ENCODE results near the gene RFNG. TPM values are rescaled to one million over a fixed set of nuclear protein-coding genes. Genes with fewer than 3 reads are reported as not detected.

RFNG gene
- total and polyA plus RNA-seq, 2 of the 13 experiments (the other 11 are each of a cell fraction or from before 2014, with no cell fraction given) = 61.4 to 64.0 TPM

DNA sequence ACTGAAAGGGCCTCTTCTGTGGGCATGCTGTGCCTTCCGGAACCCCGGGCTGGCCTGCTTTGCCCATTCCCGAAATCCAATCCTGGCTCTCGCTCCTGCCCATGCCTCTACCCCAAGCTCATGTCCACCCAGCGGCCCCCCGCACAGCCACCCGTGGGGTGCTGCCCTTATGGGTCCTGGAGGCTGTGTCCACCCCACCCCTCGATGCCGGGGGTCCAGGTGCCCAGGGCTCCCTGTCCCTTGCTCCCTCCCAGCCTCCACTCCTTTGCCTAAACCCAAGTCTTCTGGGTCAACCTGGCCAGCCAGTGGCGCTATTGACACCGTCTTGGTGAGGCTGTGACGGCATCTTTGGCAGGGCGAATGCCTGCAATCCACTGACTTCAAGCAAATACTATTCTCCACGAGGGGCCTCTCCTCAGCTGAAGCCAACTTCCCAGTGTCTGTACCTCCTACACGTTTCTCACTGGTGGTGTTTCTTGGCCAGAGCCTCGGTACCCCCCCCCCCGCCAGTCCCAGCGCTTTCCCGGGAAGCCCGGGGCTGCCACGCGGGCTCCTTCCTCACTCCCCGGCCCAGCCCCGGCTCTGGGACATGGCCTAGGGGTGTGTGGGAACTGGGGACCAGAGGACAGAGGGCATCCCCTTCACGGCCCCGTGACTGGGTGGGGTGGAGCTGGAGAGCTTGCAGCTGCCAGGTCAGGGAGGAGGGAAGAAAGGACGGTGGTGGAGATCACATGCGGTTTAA lies 26.2 kb upstream of the RFNG start (continued):
- TF ChIP-seq, protein P1, sequence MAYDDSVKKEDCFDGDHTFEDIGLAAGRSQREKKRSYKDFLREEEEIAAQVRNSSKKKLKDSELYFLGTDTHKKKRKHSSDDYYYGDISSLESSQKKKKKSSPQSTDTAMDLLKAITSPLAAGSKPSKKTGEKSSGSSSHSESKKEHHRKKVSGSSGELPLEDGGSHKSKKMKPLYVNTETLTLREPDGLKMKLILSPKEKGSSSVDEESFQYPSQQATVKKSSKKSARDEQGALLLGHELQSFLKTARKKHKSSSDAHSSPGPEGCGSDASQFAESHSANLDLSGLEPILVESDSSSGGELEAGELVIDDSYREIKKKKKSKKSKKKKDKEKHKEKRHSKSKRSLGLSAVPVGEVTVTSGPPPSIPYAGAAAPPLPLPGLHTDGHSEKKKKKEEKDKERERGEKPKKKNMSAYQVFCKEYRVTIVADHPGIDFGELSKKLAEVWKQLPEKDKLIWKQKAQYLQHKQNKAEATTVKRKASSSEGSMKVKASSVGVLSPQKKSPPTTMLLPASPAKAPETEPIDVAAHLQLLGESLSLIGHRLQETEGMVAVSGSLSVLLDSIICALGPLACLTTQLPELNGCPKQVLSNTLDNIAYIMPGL (CRISPR knock-in tag; IDR thresholded peaks at IDR 0.05; ENCODE audit: borderline replicate concordance in 1 of 2, low read depth in 1 of 2) = no peak
- TF ChIP-seq ZNF562 (CRISPR knock-in tag; IDR thresholded peaks at IDR 0.05; ENCODE audit: borderline replicate concordance) = no peak
- TF ChIP-seq, protein P2, sequence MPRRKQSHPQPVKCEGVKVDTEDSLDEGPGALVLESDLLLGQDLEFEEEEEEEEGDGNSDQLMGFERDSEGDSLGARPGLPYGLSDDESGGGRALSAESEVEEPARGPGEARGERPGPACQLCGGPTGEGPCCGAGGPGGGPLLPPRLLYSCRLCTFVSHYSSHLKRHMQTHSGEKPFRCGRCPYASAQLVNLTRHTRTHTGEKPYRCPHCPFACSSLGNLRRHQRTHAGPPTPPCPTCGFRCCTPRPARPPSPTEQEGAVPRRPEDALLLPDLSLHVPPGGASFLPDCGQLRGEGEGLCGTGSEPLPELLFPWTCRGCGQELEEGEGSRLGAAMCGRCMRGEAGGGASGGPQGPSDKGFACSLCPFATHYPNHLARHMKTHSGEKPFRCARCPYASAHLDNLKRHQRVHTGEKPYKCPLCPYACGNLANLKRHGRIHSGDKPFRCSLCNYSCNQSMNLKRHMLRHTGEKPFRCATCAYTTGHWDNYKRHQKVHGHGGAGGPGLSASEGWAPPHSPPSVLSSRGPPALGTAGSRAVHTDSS (CRISPR knock-in tag; conservative IDR thresholded peaks at IDR 0.05) = no peak
- TF ChIP-seq TOE1 (CRISPR knock-in tag; IDR thresholded peaks at IDR 0.05) = no peak
- no peak for TF ChIP-seq ZNF33B (CRISPR knock-in tag; IDR thresholded peaks at IDR 0.05)
- TF ChIP-seq, protein P3, sequence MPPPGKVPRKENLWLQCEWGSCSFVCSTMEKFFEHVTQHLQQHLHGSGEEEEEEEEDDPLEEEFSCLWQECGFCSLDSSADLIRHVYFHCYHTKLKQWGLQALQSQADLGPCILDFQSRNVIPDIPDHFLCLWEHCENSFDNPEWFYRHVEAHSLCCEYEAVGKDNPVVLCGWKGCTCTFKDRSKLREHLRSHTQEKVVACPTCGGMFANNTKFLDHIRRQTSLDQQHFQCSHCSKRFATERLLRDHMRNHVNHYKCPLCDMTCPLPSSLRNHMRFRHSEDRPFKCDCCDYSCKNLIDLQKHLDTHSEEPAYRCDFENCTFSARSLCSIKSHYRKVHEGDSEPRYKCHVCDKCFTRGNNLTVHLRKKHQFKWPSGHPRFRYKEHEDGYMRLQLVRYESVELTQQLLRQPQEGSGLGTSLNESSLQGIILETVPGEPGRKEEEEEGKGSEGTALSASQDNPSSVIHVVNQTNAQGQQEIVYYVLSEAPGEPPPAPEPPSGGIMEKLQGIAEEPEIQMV (CRISPR knock-in tag; IDR thresholded peaks at IDR 0.05; ENCODE audit: low read depth) = no peak
- TF ChIP-seq, protein P4, sequence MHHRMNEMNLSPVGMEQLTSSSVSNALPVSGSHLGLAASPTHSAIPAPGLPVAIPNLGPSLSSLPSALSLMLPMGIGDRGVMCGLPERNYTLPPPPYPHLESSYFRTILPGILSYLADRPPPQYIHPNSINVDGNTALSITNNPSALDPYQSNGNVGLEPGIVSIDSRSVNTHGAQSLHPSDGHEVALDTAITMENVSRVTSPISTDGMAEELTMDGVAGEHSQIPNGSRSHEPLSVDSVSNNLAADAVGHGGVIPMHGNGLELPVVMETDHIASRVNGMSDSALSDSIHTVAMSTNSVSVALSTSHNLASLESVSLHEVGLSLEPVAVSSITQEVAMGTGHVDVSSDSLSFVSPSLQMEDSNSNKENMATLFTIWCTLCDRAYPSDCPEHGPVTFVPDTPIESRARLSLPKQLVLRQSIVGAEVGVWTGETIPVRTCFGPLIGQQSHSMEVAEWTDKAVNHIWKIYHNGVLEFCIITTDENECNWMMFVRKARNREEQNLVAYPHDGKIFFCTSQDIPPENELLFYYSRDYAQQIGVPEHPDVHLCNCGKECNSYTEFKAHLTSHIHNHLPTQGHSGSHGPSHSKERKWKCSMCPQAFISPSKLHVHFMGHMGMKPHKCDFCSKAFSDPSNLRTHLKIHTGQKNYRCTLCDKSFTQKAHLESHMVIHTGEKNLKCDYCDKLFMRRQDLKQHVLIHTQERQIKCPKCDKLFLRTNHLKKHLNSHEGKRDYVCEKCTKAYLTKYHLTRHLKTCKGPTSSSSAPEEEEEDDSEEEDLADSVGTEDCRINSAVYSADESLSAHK (CRISPR knock-in tag; IDR thresholded peaks at IDR 0.05; ENCODE audit: borderline replicate concordance) = no peak
- TF ChIP-seq, protein P5, sequence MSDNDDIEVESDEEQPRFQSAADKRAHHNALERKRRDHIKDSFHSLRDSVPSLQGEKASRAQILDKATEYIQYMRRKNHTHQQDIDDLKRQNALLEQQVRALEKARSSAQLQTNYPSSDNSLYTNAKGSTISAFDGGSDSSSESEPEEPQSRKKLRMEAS (IDR thresholded peaks at IDR 0.05) = 0 out of 2 replicates have a peak, but pooled peaks have one; percentile 5
- no peak for TF ChIP-seq ZNF678 (CRISPR knock-in tag; IDR thresholded peaks at IDR 0.05)
- TF ChIP-seq ZFYVE20 (CRISPR knock-in tag; IDR thresholded peaks at IDR 0.05; ENCODE audit: borderline replicate concordance, low read depth) = 0 out of 2 replicates have a peak, but pooled peaks have one; percentile 7
- no peak for TF ChIP-seq RAD51 (IDR thresholded peaks at IDR 0.05; ENCODE audit: borderline replicate concordance)
- peak; percentile 52 for TF ChIP-seq POLR2AphosphoS5 (IDR thresholded peaks at IDR 0.05; ENCODE audit: low read depth, low read length)
- TF ChIP-seq SMAD1 (CRISPR knock-in tag; IDR thresholded peaks at IDR 0.05; ENCODE audit: borderline replicate concordance, low read depth) = no peak
- TF ChIP-seq PAX8 (CRISPR knock-in tag; IDR thresholded peaks at IDR 0.05; ENCODE audit: borderline replicate concordance) = no peak
- 0 out of 2 replicates have a peak, but pooled peaks have one; percentile 37 for TF ChIP-seq PCBP1 (IDR thresholded peaks at IDR 0.05; ENCODE audit: borderline replicate concordance, low read depth, low read length)
- TF ChIP-seq, protein P6, sequence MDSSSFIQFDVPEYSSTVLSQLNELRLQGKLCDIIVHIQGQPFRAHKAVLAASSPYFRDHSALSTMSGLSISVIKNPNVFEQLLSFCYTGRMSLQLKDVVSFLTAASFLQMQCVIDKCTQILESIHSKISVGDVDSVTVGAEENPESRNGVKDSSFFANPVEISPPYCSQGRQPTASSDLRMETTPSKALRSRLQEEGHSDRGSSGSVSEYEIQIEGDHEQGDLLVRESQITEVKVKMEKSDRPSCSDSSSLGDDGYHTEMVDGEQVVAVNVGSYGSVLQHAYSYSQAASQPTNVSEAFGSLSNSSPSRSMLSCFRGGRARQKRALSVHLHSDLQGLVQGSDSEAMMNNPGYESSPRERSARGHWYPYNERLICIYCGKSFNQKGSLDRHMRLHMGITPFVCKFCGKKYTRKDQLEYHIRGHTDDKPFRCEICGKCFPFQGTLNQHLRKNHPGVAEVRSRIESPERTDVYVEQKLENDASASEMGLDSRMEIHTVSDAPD (CRISPR knock-in tag; IDR thresholded peaks at IDR 0.05) = peak; percentile 75; the same call in 1 of the 2 replicates
- TF ChIP-seq, protein P7, sequence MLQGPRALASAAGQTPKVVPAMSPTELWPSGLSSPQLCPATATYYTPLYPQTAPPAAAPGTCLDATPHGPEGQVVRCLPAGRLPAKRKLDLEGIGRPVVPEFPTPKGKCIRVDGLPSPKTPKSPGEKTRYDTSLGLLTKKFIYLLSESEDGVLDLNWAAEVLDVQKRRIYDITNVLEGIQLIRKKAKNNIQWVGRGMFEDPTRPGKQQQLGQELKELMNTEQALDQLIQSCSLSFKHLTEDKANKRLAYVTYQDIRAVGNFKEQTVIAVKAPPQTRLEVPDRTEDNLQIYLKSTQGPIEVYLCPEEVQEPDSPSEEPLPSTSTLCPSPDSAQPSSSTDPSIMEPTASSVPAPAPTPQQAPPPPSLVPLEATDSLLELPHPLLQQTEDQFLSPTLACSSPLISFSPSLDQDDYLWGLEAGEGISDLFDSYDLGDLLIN (CRISPR knock-in tag; IDR thresholded peaks at IDR 0.05; ENCODE audit: borderline replicate concordance) = no peak
